Activated T-cell treated with anti-CD3 and anti-CD28 coated beads for 24 hours (primary cell): ENCODE measurements around the gene TMOD1.
"Not testable (repeated sequence)": the region's sequence is repeated elsewhere in the genome, so short reads cannot be mapped to it uniquely, and the experiment has no call there.

Experiments
- DNase-seq: peaks from one replicate; pipeline ENCODE4 v3.0.0-alpha.2; 2020; ENCODE audit warnings: low read depth

The TMOD1 gene

DNA sequence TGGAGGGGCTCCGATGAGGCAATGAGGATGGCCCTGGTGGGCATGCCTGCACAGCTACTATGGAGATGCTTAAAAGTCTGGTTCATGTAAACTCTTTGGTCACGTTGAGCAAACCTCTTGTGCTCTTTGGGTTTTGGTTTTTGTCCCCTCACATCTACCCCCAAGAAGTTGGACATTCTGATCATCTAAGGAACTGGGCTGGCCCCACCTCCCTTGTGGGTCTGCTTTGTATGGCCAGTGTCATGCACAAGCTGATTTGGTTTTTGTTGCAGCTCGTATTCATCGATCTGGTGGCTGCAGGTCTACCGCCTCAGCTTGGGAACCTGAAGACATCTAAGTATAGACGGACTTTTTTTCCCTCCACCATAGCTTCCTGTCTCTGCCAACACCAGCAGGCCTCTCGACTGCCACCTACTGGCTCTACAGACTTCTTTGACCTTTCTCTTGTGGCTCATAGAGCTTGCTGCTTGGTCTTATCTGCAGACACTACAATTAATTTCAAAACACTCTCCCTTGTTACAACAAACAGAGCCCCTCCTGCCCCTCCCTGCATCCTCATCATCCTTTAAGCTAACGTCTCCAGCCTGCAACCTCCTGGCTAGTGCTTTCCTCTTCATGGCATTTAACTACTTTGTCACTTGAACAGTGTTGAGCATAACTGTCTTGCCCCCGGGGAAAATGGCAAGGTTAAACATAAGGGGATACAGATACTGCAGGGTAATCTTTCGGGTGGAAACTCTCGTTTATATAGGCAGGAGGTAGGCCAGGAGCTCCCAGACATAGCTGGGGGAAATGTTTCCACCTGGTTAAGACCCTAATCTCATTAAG, 97.2 kb downstream of the TMOD1 start:
- peak; percentile 60 for DNase-seq

DNA sequence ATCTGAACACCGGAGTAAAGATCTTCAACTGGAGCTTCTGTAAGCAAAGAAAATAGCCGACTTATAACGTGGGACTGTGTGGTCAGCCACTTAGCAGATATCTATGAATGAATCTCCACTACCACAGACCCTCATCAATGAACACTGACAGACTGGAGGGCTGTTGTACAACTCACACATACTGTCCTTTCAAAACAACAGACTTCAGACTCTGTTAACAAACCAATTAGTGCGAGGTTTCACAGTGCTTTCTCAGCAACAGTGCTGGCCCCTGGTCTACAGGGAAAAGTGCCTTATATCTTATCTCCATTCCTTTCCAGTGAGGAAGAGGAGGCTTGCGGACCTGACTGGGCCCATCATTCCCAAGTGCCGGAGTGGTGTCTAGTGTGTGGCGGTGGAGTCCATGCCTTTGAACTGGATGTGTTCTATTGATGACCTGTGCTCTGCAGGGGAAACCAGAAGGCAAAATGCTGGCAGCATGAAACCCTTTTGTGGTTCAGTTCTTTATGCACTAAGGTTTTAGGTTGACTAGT, 97.9 kb downstream of the TMOD1 start:
- no peak for DNase-seq

DNA sequence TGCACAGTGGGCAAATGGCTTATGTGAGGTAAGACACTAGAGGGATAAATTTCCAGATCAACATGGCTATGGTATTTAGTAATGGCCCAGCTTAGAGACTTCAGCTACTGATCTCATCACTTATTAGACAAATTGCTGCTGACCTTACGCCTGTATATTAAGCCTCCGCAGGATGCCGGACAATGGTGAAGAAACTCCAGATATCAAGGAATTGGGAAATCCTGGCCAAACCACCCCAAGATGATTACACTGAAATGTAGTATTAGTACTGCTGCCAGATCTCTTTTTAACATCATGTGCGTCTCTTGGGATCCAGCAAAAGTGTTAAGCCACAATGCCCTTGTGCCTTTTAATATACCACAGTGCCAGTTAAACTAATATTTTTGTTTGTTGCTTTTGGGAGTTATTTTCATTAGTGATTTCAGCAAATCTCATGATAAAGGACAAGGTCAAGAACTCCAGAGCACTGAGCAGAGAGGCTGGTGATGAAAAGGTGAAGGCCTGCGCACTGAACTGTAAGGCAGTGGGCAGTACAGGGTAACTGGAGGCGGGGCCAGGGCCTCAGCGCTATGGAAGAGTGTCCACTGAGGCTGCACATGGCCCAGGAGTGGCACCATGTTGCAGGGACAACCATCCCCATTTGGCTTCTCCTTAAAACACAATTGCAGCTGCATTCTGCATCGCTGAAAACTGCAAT, 99.2 kb downstream of the TMOD1 start:
- no peak for DNase-seq

DNA sequence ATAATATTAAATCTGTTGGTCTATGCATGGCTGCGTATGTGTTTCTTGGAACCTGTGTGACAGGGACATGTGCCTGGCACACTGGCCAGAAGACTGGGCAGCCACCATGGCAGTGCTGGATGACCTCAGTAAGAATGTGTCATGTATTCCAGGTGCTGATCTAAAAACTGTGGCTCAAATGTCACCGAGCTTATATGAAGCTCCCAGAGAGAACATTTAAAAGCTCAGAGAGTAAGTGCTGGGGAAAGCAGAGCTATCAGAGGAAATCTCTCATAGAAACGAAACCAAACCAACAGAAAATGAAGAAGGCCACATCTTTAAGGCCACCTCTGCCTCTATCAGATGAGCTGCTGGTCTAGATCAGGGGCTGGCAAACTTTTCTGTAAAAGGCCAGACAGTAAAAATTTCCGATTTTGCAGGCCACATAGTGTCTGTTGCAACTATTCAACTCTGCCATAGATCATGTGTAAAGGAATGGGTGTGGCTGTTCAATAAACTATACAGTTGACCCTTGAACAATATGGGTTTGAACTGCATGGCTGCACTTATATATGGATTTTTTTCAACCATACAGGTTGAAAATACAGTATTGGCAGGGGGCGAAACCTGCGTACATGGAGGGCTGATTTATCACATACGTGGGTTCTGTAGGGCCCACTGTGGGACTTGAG, 99.9 kb downstream of the TMOD1 start:
- no peak for DNase-seq

DNA sequence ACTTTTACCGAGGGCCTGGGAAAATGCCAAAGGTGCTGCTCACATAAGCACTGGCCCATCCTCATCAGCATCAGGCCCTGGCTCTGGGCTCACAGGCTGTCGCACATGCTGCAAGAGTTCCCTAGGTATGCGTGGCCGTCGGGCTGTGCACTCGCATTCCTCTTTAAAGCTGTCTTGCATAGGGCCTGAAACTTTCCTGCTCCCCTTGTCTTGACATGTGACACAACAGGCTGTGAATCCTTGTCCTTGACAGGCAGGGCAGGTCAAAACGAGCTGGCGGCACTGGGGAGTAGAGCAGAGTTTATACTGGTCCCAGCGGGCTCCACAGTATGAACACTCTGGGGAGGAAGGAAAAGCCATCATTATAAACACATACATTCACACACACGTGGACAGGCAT, 101.0 kb downstream of the TMOD1 start:
- DNase-seq = no peak

DNA sequence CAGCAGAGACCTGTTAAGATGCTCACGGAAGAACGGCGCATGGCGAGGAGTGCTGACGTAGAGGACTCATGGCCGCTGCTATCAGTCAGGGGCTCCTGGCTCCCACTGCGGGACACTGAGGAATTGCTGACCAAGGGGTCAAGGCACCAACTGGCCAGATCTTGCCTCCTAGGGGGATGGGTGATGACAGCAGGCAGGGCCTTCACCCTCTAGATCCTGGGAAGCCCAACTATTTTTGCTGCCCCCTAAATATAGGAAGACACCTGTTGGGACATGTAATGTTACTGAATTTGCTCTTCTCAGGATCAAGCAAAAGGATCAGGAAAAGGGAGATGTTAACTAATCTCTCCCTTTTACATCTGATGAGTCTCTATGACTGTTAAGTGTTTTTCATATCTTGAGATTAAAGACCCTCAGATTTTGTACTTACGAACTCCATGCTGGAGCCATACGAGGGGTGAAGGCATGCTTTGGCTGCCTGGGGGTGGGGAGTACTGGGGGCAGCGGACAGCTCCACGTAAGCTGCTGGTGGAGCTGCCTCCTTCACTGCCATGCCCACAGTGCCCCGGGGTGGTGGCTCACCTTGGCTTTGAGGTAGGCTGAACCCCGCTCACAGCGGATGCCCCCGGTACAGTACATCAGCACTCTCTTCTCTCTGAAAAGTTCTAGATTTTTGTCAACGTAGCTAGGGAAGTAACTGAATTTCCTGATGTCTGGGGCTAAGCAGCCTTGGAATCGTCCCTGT, 103.6 kb downstream of the TMOD1 start:
- DNase-seq = no peak

DNA sequence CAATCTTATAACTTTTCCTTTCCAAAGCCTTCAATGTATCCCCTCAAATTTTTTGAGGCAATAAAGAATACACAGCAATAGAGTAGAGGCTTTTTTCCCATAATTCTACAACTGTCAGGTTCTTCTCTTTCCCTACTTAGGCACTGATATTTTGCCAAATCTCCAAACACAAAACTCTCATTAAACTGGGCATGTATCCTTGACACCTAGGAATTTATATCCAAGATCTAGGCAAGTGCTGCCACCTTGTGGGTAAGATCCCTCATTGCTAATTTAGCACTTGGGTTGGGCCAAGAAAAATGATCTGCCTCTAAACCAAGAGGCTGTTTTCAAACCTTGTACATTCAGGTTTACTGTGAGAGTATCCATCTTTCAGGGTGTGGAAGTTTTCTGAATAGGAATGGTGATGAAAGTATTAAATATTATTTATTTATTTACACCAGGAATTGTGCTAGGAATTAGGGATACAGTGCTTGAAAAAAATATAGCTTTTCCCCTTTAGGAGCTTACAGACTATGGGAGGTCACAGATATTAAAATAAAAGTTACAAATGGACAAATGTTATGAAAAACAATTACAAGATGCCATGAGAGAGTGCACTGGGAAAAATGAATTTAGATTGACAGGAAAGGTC, 114.1 kb downstream of the TMOD1 start:
- DNase-seq = peak; percentile 38

DNA sequence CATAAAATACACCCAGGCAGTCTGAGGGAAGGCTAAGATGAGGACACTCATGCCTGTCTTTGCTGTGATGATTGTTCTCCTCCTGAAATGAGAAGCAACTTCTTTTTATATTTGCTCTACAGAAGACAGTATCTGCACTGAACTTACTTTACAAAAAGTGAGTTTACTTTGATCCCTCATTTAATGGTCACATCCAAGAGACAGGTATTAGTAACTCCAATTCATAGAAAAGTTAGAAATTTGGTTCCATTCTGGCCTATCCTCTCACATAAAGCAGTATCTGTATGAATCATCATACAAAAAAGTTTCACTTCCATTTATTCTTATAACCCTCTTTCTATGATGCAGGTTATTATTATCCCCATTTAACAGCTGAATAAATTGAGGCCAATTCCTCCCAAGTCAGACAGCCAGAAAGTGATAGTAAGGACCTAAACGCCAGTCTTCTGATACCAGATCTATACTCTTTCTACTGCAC, 116.5 kb downstream of the TMOD1 start:
- no peak for DNase-seq

DNA sequence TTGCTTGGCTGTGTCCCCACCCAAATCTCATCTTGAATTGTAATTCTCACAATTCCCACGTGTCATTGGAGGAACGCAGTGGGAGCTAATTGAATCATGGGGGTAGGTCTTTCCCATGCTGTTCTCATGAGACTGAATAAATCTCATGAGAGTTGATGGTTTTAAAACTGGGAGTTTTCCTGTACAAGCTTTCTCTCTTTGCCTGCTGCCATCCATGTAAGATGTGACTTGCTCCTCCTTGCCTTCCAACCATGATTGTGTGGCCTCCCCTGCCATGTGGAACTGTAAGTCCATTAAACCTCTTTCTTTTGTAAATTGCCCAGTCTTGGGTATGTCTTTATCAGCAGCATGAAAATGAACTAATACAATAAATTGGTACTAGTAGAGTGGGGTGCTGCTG, 118.6 kb downstream of the TMOD1 start:
- not testable (repeated sequence) for DNase-seq

DNA sequence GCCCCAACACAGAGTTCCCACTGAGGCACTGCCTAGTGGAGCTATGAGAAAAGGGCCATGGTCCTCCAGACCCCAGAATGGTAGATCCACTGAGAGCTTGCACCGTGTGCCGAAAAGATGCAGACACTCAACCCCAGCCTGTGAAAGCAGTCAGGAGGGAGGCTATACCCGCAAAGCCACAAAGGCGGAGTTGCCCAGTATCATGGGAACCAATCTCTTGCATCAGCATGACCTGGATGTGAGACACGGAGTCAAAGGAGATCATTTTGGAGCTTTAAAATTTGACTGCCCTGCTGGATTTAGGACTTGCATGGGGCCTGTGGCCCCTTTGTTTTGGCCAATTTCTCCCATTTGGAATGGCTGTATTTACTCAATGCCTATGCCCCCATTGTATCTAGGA, 121.0 kb downstream of the TMOD1 start:
- not testable (repeated sequence) for DNase-seq

DNA sequence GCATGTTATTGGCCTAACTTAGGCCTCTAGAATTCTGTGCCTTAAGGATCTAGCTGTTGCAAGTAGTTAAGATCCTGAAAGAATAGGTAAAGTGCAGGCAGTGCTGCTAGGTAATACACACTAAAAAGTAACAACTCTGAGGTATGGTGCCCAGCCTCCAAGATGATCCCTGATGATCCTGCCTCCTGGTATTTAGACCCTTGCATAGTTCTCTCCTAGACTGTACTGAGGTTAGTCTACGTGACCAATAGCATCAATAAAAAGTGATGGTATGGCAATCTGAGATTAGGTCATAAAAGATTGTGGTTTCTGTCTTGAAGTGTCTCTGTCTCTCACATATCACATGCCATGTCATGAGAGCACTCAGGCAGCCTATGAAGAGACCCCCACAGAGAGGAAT, 122.5 kb downstream of the TMOD1 start:
- DNase-seq = no peak

DNA sequence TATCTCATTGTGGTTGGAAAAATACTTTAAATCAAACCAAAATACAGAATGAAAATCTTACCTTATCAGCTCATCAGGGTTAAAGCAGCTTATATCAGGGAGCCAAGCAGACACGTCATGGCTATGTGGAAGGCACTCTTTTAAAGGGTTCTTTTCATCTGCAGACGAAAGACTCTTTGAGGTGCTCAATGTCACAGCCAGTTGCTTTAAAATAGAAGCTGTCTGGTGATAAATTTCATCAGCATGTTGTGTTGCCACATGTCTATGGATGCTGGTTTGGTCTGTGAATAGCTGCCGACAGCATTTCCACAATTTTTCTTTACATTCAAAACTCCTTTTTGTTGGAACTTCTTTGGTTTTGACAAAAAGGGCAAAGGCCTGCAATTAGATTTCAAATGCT, 124.2 kb downstream of the TMOD1 start:
- no peak for DNase-seq

DNA sequence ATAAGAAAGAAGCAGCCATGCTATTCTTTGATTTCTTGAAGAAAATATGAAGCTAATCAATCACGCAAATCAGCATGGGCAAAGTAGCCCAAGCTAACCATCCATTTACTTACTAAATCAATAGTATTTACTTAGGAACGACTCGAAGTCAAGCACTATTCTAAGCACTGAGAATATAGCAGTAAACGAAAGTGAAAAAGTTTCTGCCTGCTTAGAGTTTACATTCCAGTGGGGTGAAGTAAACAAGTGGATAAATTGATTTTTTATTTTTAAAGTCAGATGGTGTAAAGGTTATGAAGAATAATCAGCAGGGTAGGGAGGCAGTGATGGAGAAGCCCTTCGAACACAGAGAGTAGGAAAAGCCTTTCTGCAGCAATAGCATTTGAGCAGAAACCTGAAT, 126.2 kb downstream of the TMOD1 start:
- DNase-seq = no peak

DNA sequence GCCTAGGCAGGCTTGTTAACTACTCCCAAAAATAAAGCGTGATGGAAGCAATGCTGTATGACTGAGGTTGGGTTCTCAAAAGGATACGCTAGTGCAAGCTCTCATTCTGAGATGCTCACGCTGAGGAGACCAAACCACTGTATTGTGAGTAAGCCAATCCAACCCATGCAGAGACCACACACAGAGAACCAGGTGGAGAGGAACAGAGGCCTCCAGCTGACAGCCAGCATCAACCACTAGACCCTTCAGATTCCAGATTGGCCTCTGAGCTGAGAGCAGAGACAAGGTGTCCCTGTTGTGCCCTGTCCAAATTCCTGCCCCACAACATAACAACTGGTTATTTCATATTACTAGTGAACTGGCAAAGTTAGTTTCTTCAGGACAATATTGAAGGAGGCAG, 127.2 kb downstream of the TMOD1 start:
- DNase-seq = no peak

DNA sequence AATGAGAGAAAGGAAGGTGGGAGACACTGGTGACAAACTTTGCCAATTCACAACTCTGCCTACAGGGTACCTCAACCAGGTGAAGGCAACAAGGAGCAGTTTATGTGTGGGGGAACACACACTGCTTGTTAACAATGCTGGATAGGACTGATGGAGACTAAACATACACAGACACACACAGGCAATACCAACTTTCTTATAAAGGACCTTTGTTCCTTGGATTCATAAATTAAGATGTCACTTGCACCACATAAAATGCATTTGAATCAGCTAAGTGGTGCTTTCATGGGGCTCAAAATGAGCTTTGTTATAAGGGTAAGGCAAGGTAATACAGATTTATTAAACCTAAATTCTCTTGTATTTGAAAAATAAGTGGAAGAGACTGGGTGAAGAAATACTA, 127.7 kb downstream of the TMOD1 start:
- no peak for DNase-seq

DNA sequence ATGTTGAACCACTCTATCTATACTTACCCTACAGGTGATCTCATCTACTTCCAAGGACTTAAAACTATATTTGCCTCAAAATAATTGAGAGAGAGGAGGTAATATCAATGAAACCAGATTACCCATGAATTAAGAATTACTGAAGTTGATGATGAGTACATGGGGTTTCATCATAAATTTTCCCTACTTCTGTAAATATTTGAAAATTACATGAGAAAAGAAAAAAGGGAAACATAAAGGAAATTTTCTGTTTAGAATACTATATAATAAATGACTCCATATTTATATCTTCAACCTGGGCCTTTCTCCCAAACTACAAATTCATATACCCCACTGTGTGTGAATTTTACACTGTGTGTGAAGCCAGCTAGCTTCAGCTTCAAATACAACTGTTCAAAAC, 129.1 kb downstream of the TMOD1 start:
- no peak for DNase-seq

DNA sequence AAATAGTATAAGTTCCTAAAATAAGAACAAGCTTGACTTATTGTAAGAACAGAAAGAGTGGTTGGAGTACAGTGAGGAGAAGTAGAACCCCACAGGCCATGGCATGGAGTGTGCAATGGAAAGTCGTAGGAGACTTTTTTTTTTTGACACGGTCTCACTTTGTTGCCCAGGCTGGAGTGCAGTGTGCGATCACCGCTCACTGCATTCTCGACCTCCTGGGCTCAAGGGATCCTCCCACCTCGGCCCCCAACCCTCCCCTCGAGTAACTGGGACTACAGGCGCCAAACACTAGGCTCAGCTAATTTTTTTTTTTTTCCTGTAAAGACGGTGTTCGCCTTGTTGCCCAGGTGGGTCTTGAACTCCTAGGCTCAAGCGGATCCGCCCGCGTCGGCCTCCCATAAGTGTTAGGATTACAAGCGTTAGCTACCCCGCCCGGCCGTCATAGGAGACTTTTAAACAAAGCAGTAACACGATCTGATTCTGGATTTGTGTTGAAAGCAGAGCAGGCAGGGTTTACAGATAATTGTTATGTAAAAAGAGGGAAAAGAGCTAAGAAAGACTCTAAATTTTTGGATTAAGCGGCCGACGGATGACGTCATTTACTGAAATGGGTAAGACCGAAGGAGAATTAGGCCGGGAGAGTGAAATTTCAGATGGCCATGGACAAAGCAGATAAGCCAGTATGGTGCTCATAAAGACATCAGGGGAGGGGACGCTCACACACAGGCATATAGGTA, 130.9 kb downstream of the TMOD1 start:
- no peak for DNase-seq

DNA sequence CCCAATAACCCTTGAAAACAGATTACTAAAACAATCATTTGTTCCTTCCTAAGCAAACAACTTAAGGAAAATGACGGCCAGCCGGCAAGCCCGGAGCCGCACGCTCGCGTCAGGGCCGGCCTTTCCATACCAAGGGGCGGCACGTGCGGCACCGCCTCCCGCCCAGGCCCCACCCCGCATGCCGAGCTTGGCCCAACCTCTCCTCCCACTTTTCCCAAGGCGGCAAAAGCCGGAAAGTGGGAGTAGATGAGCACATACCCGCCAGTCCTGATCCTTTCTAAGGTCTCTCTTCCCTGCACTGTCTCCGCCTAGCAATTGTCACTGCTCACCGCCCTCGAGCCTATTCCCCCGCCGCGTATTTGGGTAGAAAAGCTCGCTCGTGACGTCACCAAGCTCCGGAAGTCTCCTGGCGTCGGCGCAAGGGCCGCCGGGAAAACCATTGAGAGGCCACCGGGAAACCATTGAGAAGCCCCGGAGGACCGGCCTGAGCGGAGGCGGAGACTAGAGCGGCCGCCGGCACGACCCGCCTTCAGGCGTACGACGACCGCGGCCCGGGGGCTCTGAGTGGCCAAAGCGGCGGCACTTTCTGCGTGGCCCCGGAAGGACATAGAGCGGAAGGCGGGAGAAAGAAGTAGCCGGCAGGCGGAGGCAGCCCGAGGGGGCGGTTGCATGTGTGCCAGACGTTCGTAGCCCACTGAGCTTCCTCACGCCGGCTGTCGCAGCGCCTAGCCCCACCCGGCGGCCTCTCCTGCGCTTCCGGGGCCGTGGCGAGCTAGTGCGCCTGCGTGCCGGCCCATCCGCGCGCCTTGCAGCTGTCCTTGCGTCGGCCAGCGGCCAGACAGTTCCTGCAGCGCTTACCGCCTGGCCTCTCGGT, 131.8 kb downstream of the TMOD1 start, which contains the start of the genes NCBP1 and TSTD2:
TSS of gene NCBP1 (plus strand) at position 837 of the 874 bp plus-strand sequence. CDS start 61 bp downstream, outside the sequence.
TSS of gene TSTD2 (minus strand) at position 384 of the 874 bp plus-strand sequence. CDS start 5,806 bp downstream, outside the sequence.
- DNase-seq = peak; percentile 96

DNA sequence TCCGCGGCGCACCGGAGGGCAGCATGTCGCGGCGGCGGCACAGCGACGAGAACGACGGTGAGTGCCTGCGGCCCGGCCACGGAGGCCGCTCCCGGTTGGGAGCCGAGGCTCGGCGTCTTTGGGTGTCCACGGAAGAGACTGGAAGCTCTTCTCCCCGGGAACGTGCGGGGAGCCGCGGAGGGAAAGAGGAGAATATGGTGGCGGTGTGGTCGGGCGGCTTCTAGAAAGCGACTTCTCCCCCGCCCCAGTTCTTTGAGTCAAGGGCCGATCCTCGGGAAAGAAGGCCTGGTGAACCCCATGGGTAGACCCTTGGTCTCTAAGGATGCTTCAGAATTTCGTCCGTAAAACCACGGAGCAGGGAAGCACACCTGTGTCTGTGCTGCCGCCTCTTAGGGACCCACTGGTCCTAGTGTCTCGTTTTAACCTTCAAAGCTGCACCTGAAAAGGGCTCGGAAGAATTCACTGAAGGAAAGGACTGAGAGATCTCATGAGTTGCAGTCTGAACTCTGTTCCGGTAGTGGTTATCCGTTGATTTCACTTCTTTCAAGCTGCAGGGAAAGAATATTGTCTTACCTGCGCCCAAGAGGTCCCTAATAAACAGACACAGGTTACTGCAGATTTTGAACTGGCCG, 132.5 kb downstream of the TMOD1 start:
- DNase-seq = peak; percentile 10
